K562 (cell line): Measurements from ENCODE around the gene SLC3A2. TPM values are rescaled to one million over a fixed set of nuclear protein-coding genes. Genes with fewer than 3 reads are reported as not detected.

Experiments
- ADNP ChIP-seq: fragments of 200-800 bp; sonication (Bioruptor generic); IDR thresholded peaks from 2 replicates; pipeline ENCODE4 v1.6.1; 2016; ENCODE audit warnings: missing genetic modification characterization, missing compliant biosample characterization
- BRF2 ChIP-seq: IDR thresholded peaks from 3 replicates; pipeline ENCODE4 v1.6.1; 2011; ENCODE audit warnings: borderline replicate concordance, mild to moderate bottlenecking; ENCODE audit not compliant: insufficient read length, insufficient read depth
- CEBPG ChIP-seq, 3 experiments: fragments of 200-800 bp in 1 of 3; sonication (Bioruptor generic) in 1 of 3; sonication (generic) in 1 of 3; formaldehyde crosslinking in 1 of 3; IDR thresholded peaks in 2 of 3; conservative IDR thresholded peaks in 1 of 3; 2 replicates each; pipeline versions ENCODE4 v1.6.1 to v1.8.0; 2016 to 2022; ENCODE audit warnings: missing compliant biosample characterization in 2 of 3, missing genetic modification characterization in 2 of 3, mild to moderate bottlenecking in 1 of 3, missing genetic modification reagents in 1 of 3
- DNMT1 ChIP-seq: fragments of 450-650 bp; IDR thresholded peaks from 2 replicates; pipeline ENCODE4 v1.6.1; 2016; ENCODE audit warnings: antibody characterized with exemption, mild to moderate bottlenecking
- FOXA3 ChIP-seq, 2 experiments: fragments of 450-650 bp in 1 of 2; sonication (generic) in 1 of 2; formaldehyde crosslinking; IDR thresholded peaks in 1 of 2; conservative IDR thresholded peaks in 1 of 2; 2 replicates each; pipeline versions ENCODE4 v1.4.0 to v1.8.0; 2020 to 2022; ENCODE audit warnings: mild to moderate bottlenecking in 2 of 2, missing genetic modification reagents in 1 of 2
- GABPA ChIP-seq: fragments of 200-800 bp; sonication (Bioruptor generic); conservative IDR thresholded peaks from 2 replicates; pipeline ENCODE4 v1.6.1; 2016; ENCODE audit warnings: low read depth, missing genetic modification characterization, missing compliant biosample characterization
- GATAD2A ChIP-seq: fragments of 450-650 bp; IDR thresholded peaks from 2 replicates; pipeline ENCODE4 v1.6.1; 2017
- GATAD2B ChIP-seq: fragments of 450-650 bp; IDR thresholded peaks from 2 replicates; pipeline ENCODE4 v1.6.1; 2017; ENCODE audit warnings: mild to moderate bottlenecking, borderline replicate concordance
- HNRNPLL ChIP-seq: fragments of 200-400 bp; formaldehyde crosslinking; IDR thresholded peaks from 2 replicates; pipeline ENCODE4 v1.6.1; 2017; ENCODE audit warnings: low read length, low read depth, mild to moderate bottlenecking; ENCODE audit not compliant: poor library complexity, severe bottlenecking
- HNRNPUL1 ChIP-seq: fragments of 200-400 bp; formaldehyde crosslinking; IDR thresholded peaks from 2 replicates; pipeline ENCODE4 v1.6.1; 2017; ENCODE audit warnings: low read length
- LARP7 ChIP-seq: fragments of 450-650 bp; IDR thresholded peaks from 2 replicates; pipeline ENCODE4 v1.6.1; 2016
- MYBL2 ChIP-seq, 2 experiments: fragments of 450-650 bp in 1 of 2; sonication (generic) in 1 of 2; formaldehyde crosslinking in 1 of 2; IDR thresholded peaks; 2 replicates each; pipeline versions ENCODE4 v1.6.1 to v1.8.1; 2017 to 2022; ENCODE audit warnings: borderline replicate concordance in 1 of 2, inconsistent platforms in 1 of 2, low read depth in 1 of 2, mild to moderate bottlenecking in 1 of 2, missing genetic modification reagents in 1 of 2, moderate library complexity in 1 of 2
- NELFE ChIP-seq: IDR thresholded peaks from 2 replicates; pipeline ENCODE4 v1.6.1; 2011; ENCODE audit warnings: mild to moderate bottlenecking; ENCODE audit not compliant: insufficient read depth, insufficient read length
- NR0B1 ChIP-seq: fragments of 450-650 bp; IDR thresholded peaks from one replicate; pipeline ENCODE4 v1.6.1; 2018; ENCODE audit warnings: mild to moderate bottlenecking, moderate library complexity; ENCODE audit not compliant: partially characterized antibody
- POLR3G ChIP-seq: IDR thresholded peaks from 2 replicates; pipeline ENCODE4 v1.6.1; 2011; ENCODE audit not compliant: insufficient read length, insufficient replicate concordance; ENCODE audit errors: extremely low read depth
- RBM34 ChIP-seq: fragments of 200-400 bp; formaldehyde crosslinking; IDR thresholded peaks from 2 replicates; pipeline ENCODE4 v1.6.1; 2018; ENCODE audit warnings: low read length, borderline replicate concordance; ENCODE audit not compliant: insufficient read depth
- SAFB2 ChIP-seq: fragments of 200-400 bp; formaldehyde crosslinking; IDR thresholded peaks from 2 replicates; pipeline ENCODE4 v1.6.1; 2018; ENCODE audit warnings: borderline replicate concordance, low read length, low read depth, moderate library complexity; ENCODE audit not compliant: severe bottlenecking
- SIRT6 ChIP-seq: IDR thresholded peaks from one replicate; pipeline ENCODE4 v1.6.1; 2012; ENCODE audit warnings: low read depth, mild to moderate bottlenecking, control low read depth, inconsistent platforms, low read length, moderate library complexity
- SNRNP70 ChIP-seq: fragments of 200-400 bp; formaldehyde crosslinking; optimal IDR thresholded peaks from 2 replicates; pipeline ENCODE3; 2017; ENCODE audit warnings: low read depth, low read length
- TBP ChIP-seq: optimal IDR thresholded peaks from 2 replicates; pipeline ENCODE3; 2011; ENCODE audit warnings: low read depth, low read length, improper control_type of control experiment
- ZNF146 ChIP-seq: IDR thresholded peaks from one replicate; pipeline ENCODE4 v1.6.1; 2018; ENCODE audit warnings: missing compliant biosample characterization; ENCODE audit not compliant: unreplicated experiment
- polyA plus RNA-seq, 8 experiments: library from polyadenylated mRNA; depleted of rRNA in 4 of 8; stranded (reverse) in 5 of 8; unstranded in 3 of 8; fragments of >200 nt; fragmentation: Nextera tagmentation in 2 of 8; fragmentation: Illumina TruSeq in 1 of 8; extraction: Ambion mirVana in 2 of 8; extraction: Trizol in 1 of 8; gene quantifications; 2 replicates each; pipeline versions ENCODE4 v1.2.1 to v1.2.3, GENCODE V29; 2011 to 2014; ENCODE audit warnings: inconsistent platforms in 1 of 8, missing spikeins in 1 of 8
- total RNA-seq, 7 experiments: library from RNA; depleted of rRNA in 6 of 7; stranded (reverse); fragments of >200 nt in 6 of 7; fragmentation: Illumina TruSeq in 2 of 7; extraction: Trizol in 2 of 7; gene quantifications; 2 replicates each; pipeline versions ENCODE4 v1.2.1 to v1.2.3, GENCODE V29; 2011 to 2021; ENCODE audit warnings: low replicate concordance in 1 of 7
- TF ChIP-seq, protein P1 (sequence below): fragments of 450-650 bp; IDR thresholded peaks from 2 replicates; pipeline ENCODE4 v1.6.1; 2016; ENCODE audit warnings: borderline replicate concordance

SLC3A2 gene
- total and polyA plus RNA-seq, 9 of the 15 experiments (the other 6 are each of a cell fraction or from before 2014, with no cell fraction given), result 20.0 to 296 (median 214) TPM

- no peak for TF ChIP-seq ADNP (tag)
- TF ChIP-seq MYBL2 (IDR thresholded peaks at IDR 0.05; ENCODE audit: low read depth), result peak; percentile 66; the same call in 1 of the 2 replicates
- no peak for TF ChIP-seq MYBL2 (CRISPR knock-in tag; IDR thresholded peaks at IDR 0.05; ENCODE audit: borderline replicate concordance)
- TF ChIP-seq SAFB2, result no peak
- no peak for TF ChIP-seq SNRNP70
- TF ChIP-seq DNMT1, result no peak; the same call in 1 of the 2 replicates
- TF ChIP-seq LARP7, result no peak; the same call in none of the 2 replicates
- TF ChIP-seq RBM34, result no peak
- no peak for TF ChIP-seq ZNF146
- peak; percentile 83 to 95 for TF ChIP-seq FOXA3 (CRISPR knock-in tag; conservative IDR thresholded peaks at IDR 0.05 in 1 of 2, IDR thresholded peaks at IDR 0.05 in 1 of 2)
- no peak; the same call in 1 of the 2 replicates for TF ChIP-seq CEBPG (CRISPR knock-in tag; IDR thresholded peaks at IDR 0.05)
- TF ChIP-seq CEBPG (tag; conservative IDR thresholded peaks at IDR 0.05 in 1 of 2, IDR thresholded peaks at IDR 0.05 in 1 of 2), result no peak
- no peak for TF ChIP-seq HNRNPLL
- no peak for TF ChIP-seq POLR3G
- no peak for TF ChIP-seq NR0B1
- peak; percentile 98 for TF ChIP-seq GATAD2A
- TF ChIP-seq BRF2, result no peak
- TF ChIP-seq SIRT6, result no peak
- no peak for TF ChIP-seq TBP
- TF ChIP-seq HNRNPUL1, result peak; percentile 92; the same call in 1 of the 2 replicates
- TF ChIP-seq GABPA (tag), result peak; percentile 74
- no peak for TF ChIP-seq NELFE
- TF ChIP-seq, protein P1, sequence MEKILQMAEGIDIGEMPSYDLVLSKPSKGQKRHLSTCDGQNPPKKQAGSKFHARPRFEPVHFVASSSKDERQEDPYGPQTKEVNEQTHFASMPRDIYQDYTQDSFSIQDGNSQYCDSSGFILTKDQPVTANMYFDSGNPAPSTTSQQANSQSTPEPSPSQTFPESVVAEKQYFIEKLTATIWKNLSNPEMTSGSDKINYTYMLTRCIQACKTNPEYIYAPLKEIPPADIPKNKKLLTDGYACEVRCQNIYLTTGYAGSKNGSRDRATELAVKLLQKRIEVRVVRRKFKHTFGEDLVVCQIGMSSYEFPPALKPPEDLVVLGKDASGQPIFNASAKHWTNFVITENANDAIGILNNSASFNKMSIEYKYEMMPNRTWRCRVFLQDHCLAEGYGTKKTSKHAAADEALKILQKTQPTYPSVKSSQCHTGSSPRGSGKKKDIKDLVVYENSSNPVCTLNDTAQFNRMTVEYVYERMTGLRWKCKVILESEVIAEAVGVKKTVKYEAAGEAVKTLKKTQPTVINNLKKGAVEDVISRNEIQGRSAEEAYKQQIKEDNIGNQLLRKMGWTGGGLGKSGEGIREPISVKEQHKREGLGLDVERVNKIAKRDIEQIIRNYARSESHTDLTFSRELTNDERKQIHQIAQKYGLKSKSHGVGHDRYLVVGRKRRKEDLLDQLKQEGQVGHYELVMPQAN, result peak; percentile 87
- TF ChIP-seq GATAD2B, result peak; percentile 97
Observed at GRCh38 chr11:62841361-62842170, 39.1 kb upstream of the SLC3A2 start (continued).
